ENCODE data around the gene HSPA1A.
"Not testable (repeated sequence)": the region's sequence is repeated elsewhere in the genome, so short reads cannot be mapped to it uniquely, and the experiment has no call there.

Gene HSPA1A

GRCh38 chr6:31811645-31812044, 3.7 kb upstream of the HSPA1A start:
- DNase-seq (ENCODE audit: low spot score), result no peak

DNA sequence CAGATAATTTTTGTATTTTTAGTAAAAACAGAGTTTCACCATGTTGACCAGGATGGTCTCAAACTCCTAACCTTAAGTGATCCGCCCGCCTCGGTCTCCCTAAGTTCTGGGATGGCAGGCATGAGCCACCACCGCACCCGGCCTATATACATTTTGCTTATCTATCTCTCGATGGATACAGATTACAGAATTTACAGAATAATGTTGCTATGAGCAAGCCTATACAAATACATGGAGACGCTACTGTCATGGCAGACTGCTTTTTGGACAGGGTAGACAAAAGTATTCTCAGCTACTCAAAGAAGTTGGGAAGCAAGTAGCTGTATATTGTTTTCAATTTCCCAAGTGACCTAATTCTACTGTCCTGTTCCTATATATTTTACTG, 1.9 kb upstream of the HSPA1A start:
- DNase-seq (ENCODE audit: low spot score), result no peak

- DNase-seq (ENCODE audit: low spot score), result no peak
Observed at GRCh38 chr6:31814677-31815024, 692 bp upstream of the HSPA1A start.

DNA sequence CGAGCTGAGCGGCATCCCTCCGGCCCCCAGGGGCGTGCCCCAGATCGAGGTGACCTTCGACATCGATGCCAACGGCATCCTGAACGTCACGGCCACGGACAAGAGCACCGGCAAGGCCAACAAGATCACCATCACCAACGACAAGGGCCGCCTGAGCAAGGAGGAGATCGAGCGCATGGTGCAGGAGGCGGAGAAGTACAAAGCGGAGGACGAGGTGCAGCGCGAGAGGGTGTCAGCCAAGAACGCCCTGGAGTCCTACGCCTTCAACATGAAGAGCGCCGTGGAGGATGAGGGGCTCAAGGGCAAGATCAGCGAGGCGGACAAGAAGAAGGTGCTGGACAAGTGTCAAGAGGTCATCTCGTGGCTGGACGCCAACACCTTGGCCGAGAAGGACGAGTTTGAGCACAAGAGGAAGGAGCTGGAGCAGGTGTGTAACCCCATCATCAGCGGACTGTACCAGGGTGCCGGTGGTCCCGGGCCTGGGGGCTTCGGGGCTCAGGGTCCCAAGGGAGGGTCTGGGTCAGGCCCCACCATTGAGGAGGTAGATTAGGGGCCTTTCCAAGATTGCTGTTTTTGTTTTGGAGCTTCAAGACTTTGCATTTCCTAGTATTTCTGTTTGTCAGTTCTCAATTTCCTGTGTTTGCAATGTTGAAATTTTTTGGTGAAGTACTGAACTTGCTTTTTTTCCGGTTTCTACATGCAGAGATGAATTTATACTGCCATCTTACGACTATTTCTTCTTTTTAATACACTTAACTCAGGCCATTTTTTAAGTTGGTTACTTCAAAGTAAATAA, 2.0 kb downstream of the HSPA1A start:
- not testable (repeated sequence) for DNase-seq (ENCODE audit: low spot score)

- DNase-seq (ENCODE audit: low spot score), result not testable (repeated sequence)
Observed at GRCh38 chr6:31817929-31818511, 2.7 kb downstream of the HSPA1A start.

DNA sequence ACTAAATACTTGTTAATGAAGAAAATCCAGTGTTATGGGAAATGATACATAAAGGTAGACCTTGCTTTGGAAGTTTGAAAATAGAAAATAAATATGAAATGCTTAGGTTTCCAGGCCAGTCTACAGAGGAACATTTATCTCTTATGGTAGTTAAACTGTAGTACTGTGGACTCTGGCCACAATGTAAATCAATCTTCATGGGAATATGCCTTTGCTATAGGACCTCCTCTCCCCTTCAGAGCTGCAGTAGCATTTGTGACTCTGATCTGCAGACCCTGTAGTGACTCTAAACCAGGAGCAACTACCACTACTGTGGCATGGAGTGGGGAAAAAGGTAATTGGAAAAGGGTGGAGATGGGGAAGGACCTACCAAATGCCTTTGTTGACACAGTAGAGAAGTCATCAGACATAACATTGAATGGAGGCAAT, 4.5 kb downstream of the HSPA1A start:
- DNase-seq (ENCODE audit: low spot score), result no peak

DNA sequence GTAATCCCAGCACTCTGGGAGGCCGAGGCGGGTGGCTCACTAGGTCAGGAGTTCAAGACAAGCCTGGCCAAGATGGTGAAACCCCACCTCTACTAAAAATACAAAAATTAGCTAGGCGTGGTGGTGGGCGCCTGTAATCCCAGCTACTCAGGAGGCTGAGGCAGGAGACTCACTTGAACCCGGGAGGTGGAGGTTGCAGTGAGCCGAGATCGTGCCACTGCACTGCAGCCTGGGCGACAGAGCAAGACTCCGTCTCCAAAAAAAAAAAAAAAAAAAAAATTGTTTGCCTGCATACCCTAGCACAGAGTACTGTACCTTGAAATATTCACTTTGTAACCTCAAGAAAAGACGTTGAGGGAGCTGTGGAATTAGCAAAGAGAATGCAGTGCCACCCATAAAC, 5.1 kb downstream of the HSPA1A start:
- DNase-seq (ENCODE audit: low spot score), result not testable (repeated sequence)

- DNase-seq (ENCODE audit: low spot score), result peak; percentile 67
Observed at GRCh38 chr6:31821301-31822035, 6.1 kb downstream of the HSPA1A start.

DNA sequence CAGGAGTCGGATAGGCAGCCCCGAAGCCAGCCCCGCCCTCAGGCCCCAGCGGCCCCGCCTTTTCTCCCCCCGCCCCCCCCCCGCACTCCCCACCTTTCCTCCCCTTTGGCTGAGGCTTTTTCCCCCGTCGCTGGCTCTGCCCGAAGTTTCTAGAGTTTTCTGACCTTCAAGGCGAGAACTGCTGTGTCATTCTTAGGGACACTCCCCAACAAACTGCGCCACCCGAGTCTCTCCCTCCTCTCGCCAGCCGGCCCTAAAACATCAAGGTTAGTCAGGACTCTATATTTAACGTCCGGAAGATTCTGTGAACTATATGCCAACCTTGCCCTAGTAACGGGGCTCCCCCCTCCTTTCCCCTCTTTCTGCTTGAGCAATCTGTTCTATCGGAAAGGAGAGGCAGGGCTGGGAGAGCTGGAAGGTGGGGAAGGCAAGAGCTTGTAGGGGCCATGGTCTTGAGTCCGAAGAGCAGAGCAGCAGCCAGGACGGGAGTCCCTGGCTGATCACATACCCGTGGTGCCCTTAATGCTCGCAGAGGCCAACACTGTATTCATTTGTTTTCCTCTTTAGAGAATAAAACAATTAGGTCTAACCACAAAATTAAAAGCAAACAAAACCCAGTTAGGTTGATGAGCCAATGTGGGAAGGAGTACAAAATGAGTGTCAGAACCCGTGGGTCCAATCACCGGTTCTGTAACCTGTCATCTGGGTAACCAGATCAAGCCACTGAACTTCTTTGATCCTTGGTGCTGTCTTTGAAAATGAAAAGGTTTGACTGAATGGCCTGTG, 6.9 kb downstream of the HSPA1A start:
- peak; percentile 89 for DNase-seq (ENCODE audit: low spot score)

- DNase-seq (ENCODE audit: low spot score), result not testable (repeated sequence)
Observed at GRCh38 chr6:31823592-31824196, 8.4 kb downstream of the HSPA1A start.

GRCh38 chr6:31825553-31825952, 10.2 kb downstream of the HSPA1A start:
- no peak for DNase-seq (ENCODE audit: low spot score)

DNA sequence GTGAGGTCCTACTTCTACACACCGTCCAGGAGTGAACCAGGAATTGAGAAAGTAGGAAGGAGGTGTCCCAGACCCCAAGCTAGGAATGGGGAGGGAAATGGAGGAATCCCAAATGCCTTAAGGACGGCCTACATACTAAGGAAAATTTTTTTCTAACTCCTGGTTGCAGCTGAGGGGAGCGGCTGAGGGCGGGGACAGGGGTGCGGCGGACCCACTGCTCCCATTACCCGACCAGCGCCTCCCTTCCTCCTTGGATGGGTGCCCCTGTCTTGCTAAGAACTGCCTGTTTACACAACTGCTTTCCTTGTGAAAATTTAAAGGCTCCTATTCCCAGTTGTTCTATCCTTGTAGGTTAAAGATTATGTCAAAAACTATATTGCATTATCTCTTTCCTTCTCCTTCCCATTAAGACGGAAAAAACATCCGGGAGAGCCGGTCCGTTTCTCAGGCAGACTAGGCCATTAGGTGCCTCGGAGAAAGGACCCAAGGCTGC, 11.5 kb downstream of the HSPA1A start:
- peak; percentile 86 for DNase-seq (ENCODE audit: low spot score)

DNA sequence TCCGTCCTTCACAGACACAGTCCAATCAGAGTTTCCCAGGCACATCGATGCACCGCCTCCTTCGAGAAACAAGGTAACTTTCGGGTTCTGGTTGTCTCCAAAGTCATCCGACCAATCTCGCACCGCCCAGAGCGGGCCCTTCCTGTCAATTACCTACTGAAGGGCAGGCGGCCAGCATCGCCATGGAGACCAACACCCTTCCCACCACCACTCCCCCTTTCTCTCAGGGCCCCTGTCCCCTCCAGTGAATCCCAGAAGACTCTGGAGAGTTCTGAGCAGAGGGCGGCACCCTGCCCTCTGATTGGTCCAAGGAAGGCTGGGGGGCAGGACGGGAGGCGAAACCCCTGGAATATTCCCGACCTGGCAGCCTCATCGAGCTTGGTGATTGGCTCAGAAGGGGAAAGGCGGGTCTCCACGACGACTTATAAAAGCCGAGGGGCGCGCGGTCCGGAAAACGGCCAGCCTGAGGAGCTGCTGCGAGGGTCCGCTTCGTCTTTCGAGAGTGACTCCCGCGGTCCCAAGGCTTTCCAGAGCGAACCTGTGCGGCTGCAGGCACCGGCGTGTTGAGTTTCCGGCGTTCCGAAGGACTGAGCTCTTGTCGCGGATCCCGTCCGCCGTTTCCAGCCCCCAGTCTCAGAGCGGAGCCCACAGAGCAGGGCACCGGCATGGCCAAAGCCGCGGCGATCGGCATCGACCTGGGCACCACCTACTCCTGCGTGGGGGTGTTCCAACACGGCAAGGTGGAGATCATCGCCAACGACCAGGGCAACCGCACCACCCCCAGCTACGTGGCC, 12.1 kb downstream of the HSPA1A start, which contains the start of gene HSPA1B:
HSPA1B (plus strand) TSS at position 453 of the 794 bp plus-strand sequence; CDS start at position 666, 213 bp downstream.
- DNase-seq (ENCODE audit: low spot score), result peak; percentile 100

DNA sequence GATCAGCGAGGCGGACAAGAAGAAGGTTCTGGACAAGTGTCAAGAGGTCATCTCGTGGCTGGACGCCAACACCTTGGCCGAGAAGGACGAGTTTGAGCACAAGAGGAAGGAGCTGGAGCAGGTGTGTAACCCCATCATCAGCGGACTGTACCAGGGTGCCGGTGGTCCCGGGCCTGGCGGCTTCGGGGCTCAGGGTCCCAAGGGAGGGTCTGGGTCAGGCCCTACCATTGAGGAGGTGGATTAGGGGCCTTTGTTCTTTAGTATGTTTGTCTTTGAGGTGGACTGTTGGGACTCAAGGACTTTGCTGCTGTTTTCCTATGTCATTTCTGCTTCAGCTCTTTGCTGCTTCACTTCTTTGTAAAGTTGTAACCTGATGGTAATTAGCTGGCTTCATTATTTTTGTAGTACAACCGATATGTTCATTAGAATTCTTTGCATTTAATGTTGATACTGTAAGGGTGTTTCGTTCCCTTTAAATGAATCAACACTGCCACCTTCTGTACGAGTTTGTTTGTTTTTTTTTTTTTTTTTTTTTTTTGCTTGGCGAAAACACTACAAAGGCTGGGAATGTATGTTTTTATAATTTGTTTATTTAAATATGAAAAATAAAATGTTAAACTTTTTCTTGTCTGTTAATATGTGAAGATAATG, 14.4 kb downstream of the HSPA1A start:
- peak; percentile 79 for DNase-seq (ENCODE audit: low spot score)

GRCh38 chr6:31830886-31831335, 15.6 kb downstream of the HSPA1A start:
- DNase-seq (ENCODE audit: low spot score), result no peak

GRCh38 chr6:31831350-31832215, 16.2 kb downstream of the HSPA1A start:
- DNase-seq (ENCODE audit: low spot score), result no peak

GRCh38 chr6:31834367-31835250, 19.3 kb downstream of the HSPA1A start:
- peak; percentile 92 for DNase-seq (ENCODE audit: low spot score)

- DNase-seq (ENCODE audit: low spot score), result no peak
Observed at GRCh38 chr6:31836047-31836473, 20.7 kb downstream of the HSPA1A start.

Data from RKO (cell line).